ENCODE measurements around the gene SPAG5.

Gene SPAG5

DNA sequence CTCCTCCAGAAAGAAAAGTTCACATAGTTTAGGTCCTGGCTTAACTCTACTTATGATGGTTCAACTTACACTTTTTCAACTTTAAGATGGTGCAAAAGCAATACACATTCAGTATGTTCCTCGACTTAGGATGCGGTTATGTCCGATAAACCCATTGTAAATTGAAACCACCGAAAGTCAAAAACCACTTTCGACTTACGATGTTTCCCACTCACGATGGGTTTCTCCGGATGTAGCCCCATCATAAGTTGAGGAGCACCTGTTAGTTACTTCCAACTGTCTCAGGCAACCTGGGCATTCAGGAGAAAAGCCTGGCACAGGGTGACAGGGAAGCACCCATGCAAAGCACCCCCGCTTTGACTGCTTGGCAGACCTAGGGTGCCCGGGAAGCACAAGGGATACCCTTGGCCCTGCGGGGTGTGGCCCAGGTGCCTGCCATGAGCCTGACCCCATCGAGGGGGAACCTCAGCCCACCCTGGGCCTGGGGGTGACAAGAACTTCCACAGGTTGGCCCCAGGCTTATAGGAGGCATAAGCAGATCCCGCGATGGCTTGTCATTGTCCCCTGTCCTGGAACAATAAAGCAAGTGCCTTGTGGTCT is 60.4 kb downstream of the SPAG5 start:
- no peak for DNase-seq

GRCh38 chr17:28537219-28537610 is 61.6 kb downstream of the SPAG5 start:
- DNase-seq, result no peak

GRCh38 chr17:28536532-28537218 is 62.1 kb downstream of the SPAG5 start:
- DNase-seq, result no peak

DNA sequence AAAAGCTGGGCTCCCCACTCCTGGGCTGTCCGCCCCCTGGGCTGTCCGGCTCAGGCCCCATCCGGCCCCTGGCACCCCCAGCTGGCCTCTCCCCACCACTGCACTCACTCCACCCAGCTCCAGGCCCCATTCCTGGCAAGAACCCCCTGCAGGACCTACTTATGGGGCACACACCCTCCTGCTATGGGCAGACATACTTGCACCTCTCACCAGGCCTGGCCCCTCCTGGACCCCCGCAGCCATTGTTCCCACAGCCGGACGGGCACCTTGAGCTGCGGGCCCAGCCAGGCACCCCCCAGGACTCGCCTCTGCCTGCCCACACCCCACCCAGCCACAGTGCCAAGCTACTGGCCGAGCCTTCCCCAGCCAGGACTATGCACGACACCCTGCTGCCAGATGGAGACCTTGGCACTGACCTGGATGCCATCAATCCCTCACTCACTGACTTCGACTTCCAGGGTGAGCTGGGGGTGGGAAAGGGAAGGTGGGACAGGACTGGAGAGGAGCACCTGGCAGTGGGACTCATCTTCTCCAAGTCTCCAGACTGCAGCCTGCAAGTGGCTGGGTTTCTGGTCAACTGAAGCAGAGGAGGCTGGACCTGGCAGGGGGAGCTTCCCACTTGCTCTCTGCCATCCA is 64.0 kb downstream of the SPAG5 start:
- no peak for DNase-seq

DNA sequence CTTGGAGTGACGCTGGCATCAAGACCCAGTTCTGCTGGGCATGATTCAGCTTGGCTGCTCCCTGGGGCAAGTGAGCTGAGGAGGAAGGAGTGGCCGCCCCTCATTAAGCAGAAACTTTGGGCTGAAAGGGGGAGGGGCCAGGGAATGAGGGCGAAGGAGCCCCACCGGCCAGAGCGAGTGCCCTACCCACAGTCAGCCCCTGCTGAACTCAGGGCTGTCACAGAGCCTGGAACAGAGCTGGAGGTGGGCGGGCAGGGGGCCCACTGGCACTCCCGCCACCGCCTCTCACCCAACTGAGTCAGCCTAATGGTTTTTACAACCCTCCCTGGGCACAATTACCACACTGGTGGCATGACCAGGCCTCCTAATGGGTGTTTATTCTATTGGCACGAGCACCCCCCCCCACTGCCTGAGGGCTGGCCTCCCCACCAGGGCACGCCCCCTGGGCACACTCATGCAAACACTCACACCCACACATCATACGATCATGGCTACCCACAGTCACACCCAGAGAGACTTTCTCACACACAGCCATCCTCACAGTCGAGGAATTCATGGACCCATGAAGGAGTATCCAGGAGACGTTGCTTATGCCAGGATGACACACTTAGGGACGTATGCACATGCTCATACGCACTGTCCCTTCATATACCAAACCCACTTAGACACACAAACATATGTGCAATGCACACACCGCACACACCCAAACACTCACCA is 65.6 kb downstream of the SPAG5 start:
- DNase-seq, result no peak

DNA sequence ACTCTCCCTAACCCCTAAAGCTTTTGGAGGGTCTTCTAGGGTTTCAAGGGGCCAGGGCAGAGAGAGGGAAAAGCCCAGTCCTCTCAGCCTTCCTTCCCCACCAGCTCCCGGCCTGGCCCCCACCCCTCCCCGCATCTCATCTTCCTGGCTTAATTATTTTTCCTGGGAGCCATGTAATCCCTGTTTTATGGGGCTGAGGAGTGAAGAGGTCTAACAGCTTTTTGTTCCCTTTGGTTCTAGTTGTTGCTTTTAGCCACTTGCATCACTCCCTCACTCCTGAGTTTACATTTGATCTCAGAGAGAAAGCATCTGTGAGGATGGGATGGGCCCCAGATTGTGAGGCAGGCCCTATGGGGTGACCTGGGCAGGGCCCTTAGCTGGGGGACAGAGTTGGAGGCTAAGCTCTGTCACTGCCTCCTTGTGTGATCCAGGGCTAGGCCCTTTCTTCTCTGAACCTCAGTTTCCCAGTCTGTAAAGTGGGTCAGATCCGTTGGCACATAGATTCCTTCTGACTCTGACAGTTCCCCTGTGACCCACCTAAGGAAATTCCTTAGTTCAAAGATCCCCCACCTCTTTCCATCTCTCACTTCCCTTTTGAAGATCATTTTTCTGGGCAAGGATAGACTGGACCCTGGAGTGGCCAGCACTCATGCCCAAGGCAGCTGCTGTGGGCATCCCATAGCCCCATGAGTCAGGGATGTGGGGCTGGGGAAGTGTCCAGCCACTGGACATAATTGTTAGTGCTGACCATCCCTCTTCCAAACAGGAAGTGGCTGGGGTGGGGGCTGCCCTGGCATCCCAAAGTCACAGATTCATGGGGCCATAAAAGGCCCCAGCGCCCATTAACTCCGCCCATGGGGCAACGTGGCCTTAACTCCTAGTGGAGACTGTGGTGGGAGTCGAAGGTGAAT is 66.5 kb downstream of the SPAG5 start:
- DNase-seq, result no peak

DNA sequence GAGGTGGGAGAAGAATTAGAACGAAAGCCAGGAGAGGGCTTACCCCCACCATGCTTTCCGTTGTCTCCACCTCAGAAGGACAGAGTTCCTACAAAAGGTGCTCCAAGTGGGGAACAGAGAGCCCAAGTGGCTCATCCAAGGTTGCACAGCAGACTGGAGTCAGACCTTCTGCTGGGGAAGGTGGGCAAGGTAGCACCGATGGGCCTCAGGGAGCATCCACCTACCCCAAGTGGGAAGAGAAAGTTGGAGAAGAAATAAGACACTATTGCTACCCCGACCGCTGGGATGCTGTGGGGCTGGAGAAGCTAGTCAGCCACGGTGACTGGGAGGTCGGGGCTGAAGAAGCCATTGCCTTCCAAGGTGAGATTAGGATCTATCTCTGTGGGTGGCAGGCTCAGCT is 67.9 kb downstream of the SPAG5 start:
- DNase-seq, result no peak

DNA sequence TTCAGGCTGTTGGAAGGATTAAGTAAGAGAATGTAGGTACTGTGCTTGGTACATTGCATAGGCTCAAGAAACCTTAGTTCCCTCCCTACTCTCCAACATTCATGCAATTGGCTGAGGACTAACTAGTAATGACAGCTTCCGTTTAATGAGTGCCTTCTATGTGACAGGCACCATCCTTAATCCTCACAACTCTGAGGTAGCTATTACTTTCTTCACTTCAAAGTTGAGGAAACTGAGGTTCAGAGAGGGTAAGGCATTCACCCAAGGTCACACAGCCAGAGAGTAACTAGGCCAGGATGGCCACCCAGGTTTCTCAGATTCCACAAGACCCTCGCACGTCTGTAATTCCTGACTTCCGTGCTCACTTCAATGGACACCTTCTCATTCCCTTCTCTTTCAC is 68.6 kb downstream of the SPAG5 start:
- DNase-seq, result no peak

DNA sequence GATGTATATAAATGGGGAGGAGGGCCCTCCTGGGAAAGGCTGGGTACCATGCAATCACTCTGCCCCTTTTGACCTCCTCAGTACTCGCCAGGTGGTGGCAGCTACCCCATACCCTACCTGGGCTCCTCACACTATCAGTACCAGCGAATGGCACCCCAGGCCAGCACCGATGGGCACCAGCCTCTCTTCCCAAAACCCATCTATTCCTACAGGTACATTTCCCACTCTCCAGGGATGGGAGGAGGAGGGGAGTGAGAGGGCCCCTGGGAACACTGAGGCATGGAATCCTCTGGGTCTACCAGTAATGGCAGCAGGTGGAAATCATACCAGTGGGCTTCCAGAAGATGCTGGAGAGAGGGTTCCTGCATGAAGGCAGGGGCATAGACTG is 69.8 kb downstream of the SPAG5 start:
- DNase-seq, result no peak

DNA sequence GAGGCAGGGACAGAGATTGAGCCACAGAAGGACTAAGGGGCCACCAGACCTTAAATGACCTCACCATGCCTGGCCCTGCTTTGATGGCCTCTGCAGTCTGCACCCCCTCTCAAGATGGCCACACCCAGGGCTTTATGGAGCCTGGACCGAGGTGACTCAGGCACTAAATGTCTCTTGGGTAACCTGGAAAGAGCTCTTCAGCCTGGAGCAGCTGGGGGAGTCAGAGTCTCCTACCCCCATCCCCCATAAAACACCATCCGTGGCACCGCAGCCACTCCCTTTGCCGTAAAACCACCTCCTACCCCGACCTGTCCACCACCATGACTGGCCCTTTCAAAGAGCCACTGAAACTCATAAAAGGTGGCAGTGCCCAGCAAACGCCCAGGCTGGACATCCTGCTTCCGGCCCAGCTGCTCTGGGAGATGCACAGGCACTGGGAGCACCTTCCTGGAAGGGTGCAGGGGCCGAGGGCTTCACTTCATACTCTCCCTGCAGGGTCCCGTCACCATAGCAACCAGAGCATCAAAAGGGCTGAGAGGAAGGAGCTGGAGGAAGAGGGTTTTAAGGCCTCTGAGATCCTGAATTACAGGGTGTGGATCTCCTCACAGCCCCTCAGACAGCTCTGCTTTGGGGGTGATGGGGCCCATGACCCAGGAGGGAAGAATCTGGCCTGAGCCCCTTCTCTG is 70.4 kb downstream of the SPAG5 start:
- no peak for DNase-seq

GRCh38 chr17:28527859-28528258 is 71.0 kb downstream of the SPAG5 start:
- DNase-seq, result no peak
